Upper lobe of left lung (tissue), 4 donors: ENCODE measurements around the gene KMT5B.

Experiments
- EP300 ChIP-seq, 4 donors: sonication (generic); formaldehyde crosslinking; IDR thresholded peaks; one replicate each; pipeline ENCODE4 v1.5.1; 2017; ENCODE audit warnings: antibody characterized with exemption in 4 of 4, control low read depth in 2 of 4
- POLR2A ChIP-seq, 4 donors: fragments of 450-650 bp; IDR thresholded peaks; one replicate each; pipeline ENCODE4 v1.5.1; 2016 to 2017; ENCODE audit warnings: antibody characterized with exemption in 4 of 4, mild to moderate bottlenecking in 2 of 4
- TF ChIP-seq, protein P1 (sequence below), 6 experiments: fragments of 450-650 bp in 4 of 6; fragments of 200-600 bp in 2 of 6; sonication (generic) in 2 of 6; IDR thresholded peaks; one replicate each; pipeline ENCODE4 v1.5.1; 2016 to 2019; ENCODE audit warnings: antibody characterized with exemption in 6 of 6

DNA sequence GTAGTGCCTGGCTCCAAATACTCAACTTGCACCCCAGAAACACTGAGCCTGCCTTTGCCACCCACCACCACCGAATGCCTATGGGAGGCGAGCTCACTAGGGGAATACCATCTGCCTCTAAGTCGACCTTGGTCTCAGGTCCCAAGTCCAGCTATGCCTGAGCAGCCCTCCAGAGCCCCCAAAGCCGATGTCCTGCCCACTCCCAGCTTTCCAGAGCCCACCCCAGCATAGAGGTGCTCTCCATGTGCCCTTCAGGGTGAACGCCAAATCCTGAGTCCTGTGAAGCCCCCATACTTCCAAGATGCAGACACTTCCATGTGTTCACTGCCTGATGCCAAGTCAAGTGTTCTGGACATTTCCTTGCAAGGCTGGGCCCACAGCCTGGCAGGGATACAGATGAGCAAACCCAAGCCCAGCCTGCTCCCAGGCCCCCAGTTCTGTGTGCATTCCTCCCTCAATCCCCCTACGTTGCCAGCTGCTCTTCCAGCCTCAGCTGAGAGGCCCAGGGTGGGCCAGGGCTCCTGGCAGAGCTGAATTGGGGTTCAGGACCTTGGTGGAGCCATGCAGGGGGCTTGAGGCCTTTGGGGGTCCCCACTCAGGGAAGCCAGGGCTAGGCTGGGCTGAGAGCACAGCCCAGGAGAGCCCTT, 2.6 kb upstream of the KMT5B start:
- TF ChIP-seq POLR2A (IDR thresholded peaks at IDR 0.05) (no peak), EP300 (IDR thresholded peaks at IDR 0.05) (no peak)
- TF ChIP-seq, protein P1, sequence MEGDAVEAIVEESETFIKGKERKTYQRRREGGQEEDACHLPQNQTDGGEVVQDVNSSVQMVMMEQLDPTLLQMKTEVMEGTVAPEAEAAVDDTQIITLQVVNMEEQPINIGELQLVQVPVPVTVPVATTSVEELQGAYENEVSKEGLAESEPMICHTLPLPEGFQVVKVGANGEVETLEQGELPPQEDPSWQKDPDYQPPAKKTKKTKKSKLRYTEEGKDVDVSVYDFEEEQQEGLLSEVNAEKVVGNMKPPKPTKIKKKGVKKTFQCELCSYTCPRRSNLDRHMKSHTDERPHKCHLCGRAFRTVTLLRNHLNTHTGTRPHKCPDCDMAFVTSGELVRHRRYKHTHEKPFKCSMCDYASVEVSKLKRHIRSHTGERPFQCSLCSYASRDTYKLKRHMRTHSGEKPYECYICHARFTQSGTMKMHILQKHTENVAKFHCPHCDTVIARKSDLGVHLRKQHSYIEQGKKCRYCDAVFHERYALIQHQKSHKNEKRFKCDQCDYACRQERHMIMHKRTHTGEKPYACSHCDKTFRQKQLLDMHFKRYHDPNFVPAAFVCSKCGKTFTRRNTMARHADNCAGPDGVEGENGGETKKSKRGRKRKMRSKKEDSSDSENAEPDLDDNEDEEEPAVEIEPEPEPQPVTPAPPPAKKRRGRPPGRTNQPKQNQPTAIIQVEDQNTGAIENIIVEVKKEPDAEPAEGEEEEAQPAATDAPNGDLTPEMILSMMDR (IDR thresholded peaks at IDR 0.05): no peak
